22Rv1 (cell line): ENCODE data around the gene PGP.

Source experiments
- ZFX ChIP-seq: fragments of 450-650 bp; IDR thresholded peaks from 2 replicates; pipeline ENCODE4 v1.6.1; 2017; ENCODE audit warnings: antibody characterized with exemption, borderline replicate concordance
- TF ChIP-seq, protein P1 (sequence below): fragments of 450-650 bp; IDR thresholded peaks from 2 replicates; pipeline ENCODE4 v1.5.1; 2017; ENCODE audit warnings: mild to moderate bottlenecking

DNA sequence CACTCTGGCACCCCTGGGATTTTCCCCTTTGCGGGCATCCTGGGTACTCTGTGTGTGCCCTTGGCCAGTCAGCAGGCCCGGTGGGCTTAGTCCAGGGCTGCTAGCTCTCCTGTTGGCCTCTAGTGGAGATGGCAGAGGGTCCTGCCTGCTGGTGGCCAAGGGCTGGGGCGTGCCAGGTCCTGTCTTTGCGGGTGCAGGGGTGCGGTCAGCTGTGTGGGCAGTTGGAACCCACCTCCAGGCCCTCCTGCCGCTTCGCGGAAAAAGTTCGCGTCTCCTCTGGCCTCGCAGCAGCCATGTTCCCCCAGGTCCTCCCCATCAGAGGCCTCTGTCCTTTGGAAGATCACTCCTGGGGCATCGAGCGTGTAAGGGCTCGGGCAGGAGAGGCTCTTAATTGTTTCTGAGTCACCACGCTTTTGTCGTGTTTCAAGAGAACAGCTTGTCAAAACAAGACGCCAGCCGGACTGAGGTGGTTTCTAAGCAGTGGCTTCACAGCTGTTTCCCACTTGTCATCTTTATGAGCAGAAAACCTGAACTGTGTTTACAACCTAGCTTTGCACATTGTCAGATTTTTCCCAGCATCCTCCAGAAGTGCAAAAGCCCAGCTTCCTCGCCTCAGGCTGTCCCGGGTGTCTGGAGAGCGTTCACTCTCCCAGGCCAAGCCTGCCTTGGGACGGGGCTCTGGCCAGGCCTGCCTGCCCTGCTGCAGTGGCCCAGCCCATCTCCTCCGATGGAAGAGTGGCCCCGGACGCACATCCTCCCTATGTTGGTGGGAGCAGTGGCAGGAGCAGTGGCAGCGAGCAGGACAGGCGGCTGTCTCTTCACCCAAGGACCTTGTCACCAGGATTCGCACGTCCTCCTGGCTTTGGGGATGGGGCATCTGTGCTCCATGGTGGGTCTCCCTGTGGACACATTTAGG lies 16.6 kb upstream of the PGP start:
- TF ChIP-seq, protein P1, sequence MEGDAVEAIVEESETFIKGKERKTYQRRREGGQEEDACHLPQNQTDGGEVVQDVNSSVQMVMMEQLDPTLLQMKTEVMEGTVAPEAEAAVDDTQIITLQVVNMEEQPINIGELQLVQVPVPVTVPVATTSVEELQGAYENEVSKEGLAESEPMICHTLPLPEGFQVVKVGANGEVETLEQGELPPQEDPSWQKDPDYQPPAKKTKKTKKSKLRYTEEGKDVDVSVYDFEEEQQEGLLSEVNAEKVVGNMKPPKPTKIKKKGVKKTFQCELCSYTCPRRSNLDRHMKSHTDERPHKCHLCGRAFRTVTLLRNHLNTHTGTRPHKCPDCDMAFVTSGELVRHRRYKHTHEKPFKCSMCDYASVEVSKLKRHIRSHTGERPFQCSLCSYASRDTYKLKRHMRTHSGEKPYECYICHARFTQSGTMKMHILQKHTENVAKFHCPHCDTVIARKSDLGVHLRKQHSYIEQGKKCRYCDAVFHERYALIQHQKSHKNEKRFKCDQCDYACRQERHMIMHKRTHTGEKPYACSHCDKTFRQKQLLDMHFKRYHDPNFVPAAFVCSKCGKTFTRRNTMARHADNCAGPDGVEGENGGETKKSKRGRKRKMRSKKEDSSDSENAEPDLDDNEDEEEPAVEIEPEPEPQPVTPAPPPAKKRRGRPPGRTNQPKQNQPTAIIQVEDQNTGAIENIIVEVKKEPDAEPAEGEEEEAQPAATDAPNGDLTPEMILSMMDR: no peak
- no peak for TF ChIP-seq ZFX
